GM12892 (cell line): ENCODE measurements around the gene MMAA.
"Not testable (repeated sequence)": the region's sequence is repeated elsewhere in the genome, so short reads cannot be mapped to it uniquely, and the experiment has no call there.

Source experiments
- DNase-seq: peaks from one replicate; pipeline ENCODE4 v3.0.0; 2011; ENCODE audit not compliant: insufficient read length
- FAIRE-seq: peaks from 2 replicates; lab custom pipeline; 2011; peaks lifted over from hg19 to GRCh38; lab: Jason Lieb, UNC
- POLR2A ChIP-seq: IDR thresholded peaks from 2 replicates; pipeline ENCODE4 v1.6.1; 2011; ENCODE audit warnings: low read depth, low read length, control low read depth
- POLR2AphosphoS5 ChIP-seq: IDR thresholded peaks from 2 replicates; pipeline ENCODE4 v1.6.1; 2011; ENCODE audit warnings: low read depth, low read length, control low read depth
- TAF1 ChIP-seq: IDR thresholded peaks from 2 replicates; pipeline ENCODE4 v1.6.1; 2011; ENCODE audit warnings: low read depth, mild to moderate bottlenecking, control low read depth, low read length, borderline replicate concordance

MMAA gene

DNA sequence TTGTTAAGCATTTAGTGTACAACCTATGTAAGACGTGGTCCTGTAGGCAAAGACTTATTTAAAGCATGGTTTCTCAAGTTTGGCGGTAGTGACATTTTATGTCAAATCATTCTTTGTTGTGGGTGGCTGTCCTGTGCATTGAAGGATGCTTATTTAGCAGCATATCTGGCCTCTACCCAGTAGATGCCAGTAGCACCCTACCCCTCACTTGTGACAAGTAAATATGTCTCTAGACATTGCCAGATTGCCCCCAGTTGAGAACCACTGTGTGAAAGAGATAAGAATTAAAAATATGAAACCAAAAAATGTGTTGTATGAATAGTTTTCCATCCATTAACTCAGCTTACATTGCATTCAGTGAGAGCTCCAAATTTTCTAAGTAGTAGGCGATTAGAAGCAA lies 25.5 kb downstream of the MMAA start:
- TF ChIP-seq POLR2AphosphoS5, result no peak
- TF ChIP-seq TAF1, result no peak
- TF ChIP-seq POLR2A, result no peak
- no peak for DNase-seq
- FAIRE-seq, result peak; percentile 30

DNA sequence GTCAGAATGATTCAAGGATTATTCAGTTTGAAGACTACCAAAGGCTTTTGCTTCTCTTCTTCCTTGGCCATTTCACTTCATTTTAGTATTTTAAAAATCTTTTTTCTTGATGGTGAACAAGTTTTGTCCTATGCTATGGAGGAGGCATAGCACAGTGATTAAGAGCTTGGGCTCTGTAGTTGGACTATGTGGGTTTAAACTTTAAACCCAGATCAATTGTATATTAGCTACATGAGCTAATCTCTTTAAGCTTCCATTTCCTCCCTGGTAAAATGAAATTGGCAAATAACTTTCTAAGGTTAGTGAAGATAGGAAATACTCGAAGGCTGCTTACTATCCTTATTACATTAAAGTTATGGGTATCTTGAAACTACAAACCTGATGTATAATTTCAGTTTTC lies 37.0 kb downstream of the MMAA start:
- DNase-seq (no peak), FAIRE-seq (no peak)
- TF ChIP-seq TAF1, result no peak
- no peak for TF ChIP-seq POLR2A
- no peak for TF ChIP-seq POLR2AphosphoS5

DNA sequence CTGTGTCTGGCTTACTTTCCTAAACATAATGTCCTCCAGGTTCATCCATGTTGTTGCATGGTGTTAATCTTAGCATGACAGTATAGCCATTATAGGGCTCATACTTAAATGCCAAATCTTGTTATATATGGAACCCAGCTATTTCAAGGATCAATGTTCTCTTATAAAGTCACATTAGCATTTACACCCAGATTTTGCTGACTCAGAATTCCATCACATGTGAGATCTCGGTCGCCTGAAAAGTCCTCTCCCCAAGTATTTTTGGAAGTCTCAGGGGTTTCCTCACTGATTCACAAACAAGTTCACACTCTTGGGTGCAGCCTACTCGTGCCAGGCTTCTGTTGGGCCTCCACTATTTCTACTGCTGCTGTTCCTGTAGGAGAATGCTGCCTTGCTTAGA lies 40.9 kb downstream of the MMAA start:
- no peak for FAIRE-seq
- TF ChIP-seq POLR2AphosphoS5 (no peak), POLR2A (no peak), TAF1 (no peak)
- DNase-seq, result no peak

DNA sequence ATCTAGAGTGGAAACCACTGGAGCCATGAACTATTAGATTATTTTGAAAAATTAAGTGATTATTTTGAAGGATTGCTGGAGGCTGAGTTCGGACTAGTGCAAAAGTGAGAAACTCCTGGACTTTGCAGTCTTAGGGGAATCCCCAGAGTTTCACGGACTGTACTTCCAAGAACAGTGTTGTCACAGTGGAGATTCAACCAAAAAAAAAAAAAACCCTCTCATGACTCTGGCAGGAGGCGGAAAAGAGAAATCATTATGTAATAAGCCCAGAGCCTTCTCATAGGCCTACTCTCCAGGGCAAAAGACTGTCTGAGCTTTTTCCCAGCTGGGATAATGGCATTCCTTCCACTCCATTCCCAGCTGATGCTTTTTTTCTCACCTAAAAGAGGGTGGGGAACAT lies 44.0 kb downstream of the MMAA start:
- no peak for TF ChIP-seq TAF1
- TF ChIP-seq POLR2AphosphoS5, result no peak
- TF ChIP-seq POLR2A, result no peak
- FAIRE-seq, result no peak
- DNase-seq, result no peak

DNA sequence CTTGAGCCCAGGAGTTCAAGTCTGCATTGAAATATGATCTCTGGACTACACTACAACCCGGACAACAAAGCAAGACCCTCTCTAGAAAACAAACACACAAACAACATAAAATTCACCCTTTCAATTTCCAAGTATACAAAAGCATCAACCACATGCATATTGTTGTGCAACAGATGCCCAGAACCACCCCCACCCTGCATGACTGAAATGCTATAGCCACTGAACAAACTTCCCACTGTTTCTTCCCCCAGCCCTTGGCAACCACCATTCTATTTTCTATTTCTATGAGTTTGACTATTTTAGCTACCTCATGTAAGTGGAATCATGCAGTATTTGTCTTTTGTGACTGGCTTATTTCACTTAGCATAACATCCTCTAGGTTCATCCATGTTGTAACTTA lies 46.6 kb downstream of the MMAA start:
- DNase-seq, result no peak
- peak; percentile 63 for FAIRE-seq
- TF ChIP-seq TAF1, result no peak
- TF ChIP-seq POLR2A, result no peak
- TF ChIP-seq POLR2AphosphoS5, result no peak

DNA sequence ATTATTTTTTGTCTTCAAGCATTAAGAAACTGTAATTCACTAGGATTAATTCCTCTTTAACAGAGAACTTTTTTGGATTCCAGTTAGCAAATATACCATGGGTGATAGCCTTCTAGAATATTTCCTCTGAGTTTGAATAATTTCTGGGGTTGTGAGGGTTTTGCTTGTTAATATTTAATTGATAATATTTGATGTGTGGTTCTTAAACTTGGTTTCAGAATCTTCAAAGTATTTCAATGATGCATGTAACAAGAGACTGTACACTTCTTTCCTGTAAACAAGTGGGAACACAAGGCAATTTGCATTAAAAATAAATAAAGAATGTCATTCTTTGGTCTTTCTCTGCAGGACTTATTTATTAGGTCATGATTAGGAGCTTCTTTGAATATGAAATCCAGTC lies 51.2 kb downstream of the MMAA start:
- TF ChIP-seq TAF1 (no peak), POLR2AphosphoS5 (no peak), POLR2A (no peak)
- DNase-seq (no peak), FAIRE-seq (no peak)

DNA sequence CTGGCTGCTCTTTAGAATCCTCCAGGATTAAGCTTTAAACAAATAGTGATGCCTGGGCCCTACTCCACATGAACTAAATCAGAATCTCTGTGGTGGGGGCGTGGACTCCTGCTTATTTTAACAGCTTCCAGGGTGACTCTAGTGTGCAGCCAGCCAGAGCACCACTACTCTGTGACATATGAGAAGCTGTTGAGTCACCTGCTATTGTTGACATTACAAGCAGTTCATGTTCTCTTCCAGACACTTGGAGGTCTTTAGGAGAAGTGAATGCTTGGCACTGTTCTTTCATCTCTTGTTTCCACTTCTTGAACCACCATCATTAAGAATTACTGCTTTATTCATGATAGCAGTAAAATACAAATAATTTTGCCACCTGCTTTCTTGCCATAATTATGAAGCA lies 60.3 kb downstream of the MMAA start:
- DNase-seq (no peak), FAIRE-seq (no peak)
- TF ChIP-seq TAF1, result no peak
- TF ChIP-seq POLR2AphosphoS5, result no peak
- no peak for TF ChIP-seq POLR2A

DNA sequence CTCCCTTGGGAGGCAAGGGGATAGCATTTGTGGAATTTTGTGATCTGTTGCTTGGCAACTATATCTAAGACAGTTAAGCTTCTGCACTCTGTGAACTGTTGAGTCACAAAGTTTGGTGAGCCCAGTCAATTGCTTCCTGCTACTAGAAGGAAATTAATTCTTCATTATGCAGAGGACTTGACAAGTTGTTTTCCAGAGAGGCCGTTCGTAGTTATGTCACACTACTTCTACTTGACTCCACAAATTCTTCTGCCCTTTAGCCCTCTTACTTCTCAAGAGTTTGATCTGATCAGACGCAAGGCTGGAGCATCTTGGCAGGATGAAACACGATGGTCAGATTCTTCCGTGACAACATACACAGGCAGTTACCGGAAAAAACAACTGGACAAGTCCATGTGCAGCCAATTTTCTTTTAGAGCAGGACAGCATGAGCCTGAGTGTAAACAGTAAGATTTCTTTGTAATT lies 60.8 kb downstream of the MMAA start, which contains the start of gene C4orf51:
C4orf51 (plus strand) TSS at position 156 of the 465 bp plus-strand sequence; CDS start at position 214, 58 bp downstream.
- FAIRE-seq, result no peak
- TF ChIP-seq POLR2A (no peak), TAF1 (no peak), POLR2AphosphoS5 (no peak)
- DNase-seq, result no peak

DNA sequence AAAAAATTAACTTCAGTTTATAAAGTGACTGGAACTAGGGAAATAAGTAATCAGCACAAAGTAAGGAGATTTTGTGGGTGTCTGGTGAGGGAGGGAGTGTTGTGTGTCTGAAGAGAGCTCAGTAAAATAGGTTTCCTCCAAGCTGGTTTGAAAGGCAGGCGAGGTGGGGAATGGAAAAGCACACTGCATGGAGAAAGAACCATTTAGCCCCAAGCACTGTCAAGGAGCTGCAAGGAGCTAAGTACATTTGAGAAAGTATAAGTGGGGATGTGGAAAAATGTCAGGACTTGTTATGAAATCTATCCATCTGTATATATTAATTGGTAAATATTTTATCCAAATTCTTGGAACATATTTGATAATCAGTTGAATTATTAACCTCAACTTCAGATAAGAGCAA lies 61.7 kb downstream of the MMAA start:
- TF ChIP-seq POLR2A (no peak), POLR2AphosphoS5 (no peak), TAF1 (no peak)
- DNase-seq (no peak), FAIRE-seq (no peak)

DNA sequence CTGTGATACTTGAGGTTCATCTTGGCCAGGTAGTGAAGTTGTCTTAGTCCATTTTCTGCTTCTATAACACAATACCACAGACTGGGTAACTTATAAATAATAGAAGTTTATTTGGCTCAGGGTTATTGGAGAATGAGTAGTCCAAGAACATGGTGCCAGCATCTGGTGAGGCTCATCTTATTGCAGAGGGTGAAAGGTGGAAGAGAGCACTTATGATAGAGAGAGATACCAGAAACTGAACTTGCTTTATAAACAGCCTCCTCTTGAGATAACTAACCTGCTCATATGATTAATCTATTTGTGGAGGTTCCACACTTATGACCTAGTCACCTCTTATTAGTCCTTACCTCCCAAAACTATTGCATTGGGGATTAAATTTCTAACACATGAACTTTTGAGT lies 62.3 kb downstream of the MMAA start:
- DNase-seq, result no peak
- TF ChIP-seq POLR2AphosphoS5, result no peak
- no peak for FAIRE-seq

DNA sequence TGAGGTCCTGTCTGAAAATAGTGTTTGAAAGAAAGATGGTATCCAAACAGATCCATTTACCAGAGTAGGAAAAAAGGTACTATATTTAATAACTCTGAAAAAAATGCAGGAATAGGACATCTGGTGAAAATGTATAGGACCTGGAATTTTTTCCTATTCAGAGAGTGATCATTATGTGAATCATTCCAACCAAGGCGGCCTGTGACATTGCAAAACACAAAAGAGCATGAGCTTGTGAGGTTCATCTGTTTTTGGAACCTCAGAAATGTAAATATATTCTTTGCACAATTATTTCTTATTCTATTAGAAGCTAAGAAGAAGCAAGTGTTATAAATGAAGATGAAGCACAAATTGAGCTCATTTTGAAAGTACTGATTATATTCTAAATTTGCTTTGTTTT lies 62.8 kb downstream of the MMAA start:
- TF ChIP-seq POLR2A (no peak), TAF1 (no peak), POLR2AphosphoS5 (no peak)
- FAIRE-seq (no peak), DNase-seq (no peak)

DNA sequence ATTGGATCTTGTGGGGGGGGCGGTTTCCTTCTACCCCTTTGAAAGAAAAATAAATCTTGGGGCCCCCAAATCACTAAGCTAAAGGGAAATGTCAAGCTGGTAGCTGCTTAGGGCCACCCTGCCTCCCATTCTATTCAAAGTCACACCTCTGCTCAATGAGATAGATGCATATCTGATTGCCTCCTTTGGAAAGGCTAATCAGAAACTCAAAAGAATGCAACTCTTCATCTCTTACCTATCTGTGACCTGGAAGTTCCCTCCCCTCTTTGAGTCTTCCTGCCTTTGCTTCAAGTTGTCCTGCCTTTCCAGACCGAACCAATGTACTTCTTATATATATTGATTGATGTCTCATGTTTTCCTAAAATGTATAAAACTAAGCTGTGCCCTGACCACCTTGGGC lies 67.8 kb downstream of the MMAA start:
- DNase-seq, result no peak
- FAIRE-seq, result no peak
- TF ChIP-seq TAF1 (no peak), POLR2AphosphoS5 (no peak), POLR2A (no peak)

DNA sequence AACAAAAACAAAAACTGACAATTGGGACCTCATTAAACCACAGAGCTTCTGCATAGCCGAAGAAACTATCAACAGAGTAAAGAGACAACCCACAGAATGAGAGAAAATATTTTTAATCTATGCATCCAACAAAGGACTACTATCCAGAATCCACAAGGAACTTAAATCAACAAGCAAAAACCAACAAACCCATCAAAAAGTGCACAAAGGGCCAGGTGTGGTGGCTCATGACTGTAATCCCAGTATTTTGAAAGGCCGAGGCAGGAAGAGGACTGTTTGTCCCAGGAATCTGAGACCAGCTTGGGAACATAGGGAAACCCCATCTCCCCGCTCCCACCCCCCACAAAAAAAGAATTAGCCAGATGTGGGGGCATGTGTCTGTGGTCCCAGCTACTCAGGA lies 71.4 kb downstream of the MMAA start:
- no peak for TF ChIP-seq POLR2A
- no peak for DNase-seq
- no peak for FAIRE-seq

DNA sequence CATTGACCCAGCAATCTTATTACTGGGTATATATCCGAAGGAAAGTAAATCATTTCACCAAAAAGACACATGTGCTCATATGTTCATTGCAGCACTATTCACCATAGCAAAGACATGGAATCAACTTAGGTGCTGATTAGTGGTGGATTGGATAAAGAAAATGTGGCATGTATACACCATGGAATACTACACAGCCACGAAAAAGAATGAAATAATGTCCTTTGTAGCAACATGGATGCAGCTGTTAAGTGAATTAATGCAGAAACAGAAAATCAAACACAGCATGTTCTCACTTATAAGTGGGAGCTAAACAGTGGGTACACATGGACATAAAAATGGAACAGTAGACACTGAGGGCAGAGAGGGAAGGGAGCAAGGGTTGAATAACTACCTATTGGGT lies 72.2 kb downstream of the MMAA start:
- peak; percentile 74 for FAIRE-seq
- DNase-seq, result not testable (repeated sequence)
